HG03108 (cell line): ENCODE results near the gene MASP1.

Experiments used
- ATAC-seq: cut with Tn5 transposase; IDR thresholded peaks from one replicate; pipeline ENCODE4 v1.9.1; 2021; ENCODE audit warnings: moderate library complexity; ENCODE audit not compliant: unreplicated experiment

Gene MASP1

GRCh38 chr3:187293516-187294430 lies 2.2 kb upstream of the MASP1 start:
- no peak for ATAC-seq

- no peak for ATAC-seq
Measured at GRCh38 chr3:187292631-187293515, 1.3 kb upstream of the MASP1 start.

- ATAC-seq = no peak
Measured at GRCh38 chr3:187292181-187292580, 644 bp upstream of the MASP1 start.

GRCh38 chr3:187291001-187291511 lies 481 bp downstream of the MASP1 start:
- ATAC-seq = no peak

- no peak for ATAC-seq
Measured at GRCh38 chr3:187290503-187290902, 1.0 kb downstream of the MASP1 start.

- no peak for ATAC-seq
Measured at GRCh38 chr3:187288855-187289605, 2.5 kb downstream of the MASP1 start.

- no peak for ATAC-seq
Measured at GRCh38 chr3:187288131-187288854, 3.2 kb downstream of the MASP1 start.

GRCh38 chr3:187287256-187287655 lies 4.3 kb downstream of the MASP1 start:
- no peak for ATAC-seq

- no peak for ATAC-seq
Measured at GRCh38 chr3:187286467-187287059, 5.0 kb downstream of the MASP1 start.

- no peak for ATAC-seq
Measured at GRCh38 chr3:187281191-187281714, 10.3 kb downstream of the MASP1 start.

- no peak for ATAC-seq
Measured at GRCh38 chr3:187280644-187281043, 10.9 kb downstream of the MASP1 start.

- no peak for ATAC-seq
Measured at GRCh38 chr3:187277129-187277462, 14.4 kb downstream of the MASP1 start.

GRCh38 chr3:187276397-187277128 lies 15.0 kb downstream of the MASP1 start:
- ATAC-seq = no peak

- ATAC-seq = no peak
Measured at GRCh38 chr3:187274977-187275338, 16.6 kb downstream of the MASP1 start.

GRCh38 chr3:187274315-187274976 lies 17.1 kb downstream of the MASP1 start:
- ATAC-seq = no peak

GRCh38 chr3:187271582-187271981 lies 20.0 kb downstream of the MASP1 start:
- no peak for ATAC-seq

GRCh38 chr3:187269486-187269885 lies 22.1 kb downstream of the MASP1 start:
- ATAC-seq = no peak

GRCh38 chr3:187267306-187267705 lies 24.2 kb downstream of the MASP1 start:
- no peak for ATAC-seq

GRCh38 chr3:187266691-187267090 lies 24.8 kb downstream of the MASP1 start:
- no peak for ATAC-seq
